ENCODE data around the gene SUGCT. TPM values are rescaled to one million over a fixed set of nuclear protein-coding genes. Genes with fewer than 3 reads are reported as not detected.

Gene SUGCT
- total and polyA plus RNA-seq, 3 donors from 2014 or later = 7.1 to 9.8 (median 8.1) TPM

DNA sequence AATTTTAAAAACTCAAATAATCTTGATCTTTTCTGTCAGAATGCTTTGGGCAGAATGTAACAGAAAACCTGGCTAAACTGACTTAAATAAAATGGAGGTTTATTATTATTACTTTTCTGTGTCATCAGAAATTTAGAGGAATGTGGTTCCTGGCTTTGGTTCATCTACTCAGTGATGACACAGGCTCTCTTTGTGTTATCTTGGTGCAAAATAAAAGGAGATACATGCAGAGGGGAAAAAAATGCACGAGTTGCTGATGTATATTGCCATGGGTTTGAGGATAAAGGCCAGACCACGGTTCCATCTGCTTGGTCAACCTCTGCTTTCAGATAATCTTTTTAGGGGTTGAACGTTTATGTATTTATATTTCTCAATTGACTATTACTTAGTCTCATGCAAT lies 181.4 kb downstream of the SUGCT start:
- no peaks in the 10 kb centered on the region for H3K27me3 ChIP-seq
- 78 to 82% methylated on average over 3 of the region's 3 CpGs for WGBS, 2 donors
- no peaks in the 10 kb centered on the region for H3K36me3 ChIP-seq (ENCODE audit: low read depth, missing control alignments)
- H3K9me3 ChIP-seq = no peaks in the 10 kb centered on the region
- H3K4me1 ChIP-seq = no peaks in the 10 kb centered on the region
- TF ChIP-seq, protein P1, sequence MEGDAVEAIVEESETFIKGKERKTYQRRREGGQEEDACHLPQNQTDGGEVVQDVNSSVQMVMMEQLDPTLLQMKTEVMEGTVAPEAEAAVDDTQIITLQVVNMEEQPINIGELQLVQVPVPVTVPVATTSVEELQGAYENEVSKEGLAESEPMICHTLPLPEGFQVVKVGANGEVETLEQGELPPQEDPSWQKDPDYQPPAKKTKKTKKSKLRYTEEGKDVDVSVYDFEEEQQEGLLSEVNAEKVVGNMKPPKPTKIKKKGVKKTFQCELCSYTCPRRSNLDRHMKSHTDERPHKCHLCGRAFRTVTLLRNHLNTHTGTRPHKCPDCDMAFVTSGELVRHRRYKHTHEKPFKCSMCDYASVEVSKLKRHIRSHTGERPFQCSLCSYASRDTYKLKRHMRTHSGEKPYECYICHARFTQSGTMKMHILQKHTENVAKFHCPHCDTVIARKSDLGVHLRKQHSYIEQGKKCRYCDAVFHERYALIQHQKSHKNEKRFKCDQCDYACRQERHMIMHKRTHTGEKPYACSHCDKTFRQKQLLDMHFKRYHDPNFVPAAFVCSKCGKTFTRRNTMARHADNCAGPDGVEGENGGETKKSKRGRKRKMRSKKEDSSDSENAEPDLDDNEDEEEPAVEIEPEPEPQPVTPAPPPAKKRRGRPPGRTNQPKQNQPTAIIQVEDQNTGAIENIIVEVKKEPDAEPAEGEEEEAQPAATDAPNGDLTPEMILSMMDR (IDR thresholded peaks at IDR 0.05) = no peak
- no peak for TF ChIP-seq POLR2A (IDR thresholded peaks at IDR 0.05)
- H3K4me3 ChIP-seq = no peak overlapping the region
- no peak overlapping the region for H3K27ac ChIP-seq
- intact Hi-C loops (cut with DNase I; ENCODE audit: low total_unique reads) = no loop called here
- no peak for DNase-seq

DNA sequence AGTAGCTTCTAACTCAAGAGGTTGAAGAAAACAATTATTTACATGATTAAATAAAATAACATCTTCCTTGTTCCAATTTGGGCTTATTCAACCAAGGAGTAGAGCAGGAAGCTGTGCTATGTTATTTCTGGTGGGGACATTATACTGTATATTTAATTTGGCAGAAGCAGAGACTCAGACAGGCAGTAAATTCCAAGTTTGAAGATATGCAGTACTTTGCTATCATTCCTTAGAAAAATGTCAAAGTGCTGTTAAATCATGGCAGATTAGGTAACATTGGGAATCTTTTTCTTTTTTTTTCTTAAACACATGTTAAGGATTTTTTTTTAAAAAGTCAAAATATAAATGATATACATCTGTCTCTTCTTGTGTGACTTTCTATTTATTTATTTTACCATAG lies 190.1 kb downstream of the SUGCT start:
- H3K27me3 ChIP-seq = no peaks in the 10 kb centered on the region
- no peak for DNase-seq
- H3K4me3 ChIP-seq = no peak overlapping the region
- intact Hi-C loops (cut with DNase I; ENCODE audit: low total_unique reads) = no loop called here
- H3K4me1 ChIP-seq = no peaks in the 10 kb centered on the region
- TF ChIP-seq, protein P1 (IDR thresholded peaks at IDR 0.05) = no peak
- no peak for TF ChIP-seq POLR2A (IDR thresholded peaks at IDR 0.05)
- no peak overlapping the region for H3K27ac ChIP-seq
- no peaks in the 10 kb centered on the region for H3K9me3 ChIP-seq
- H3K36me3 ChIP-seq (ENCODE audit: low read depth, missing control alignments) = no peaks in the 10 kb centered on the region

DNA sequence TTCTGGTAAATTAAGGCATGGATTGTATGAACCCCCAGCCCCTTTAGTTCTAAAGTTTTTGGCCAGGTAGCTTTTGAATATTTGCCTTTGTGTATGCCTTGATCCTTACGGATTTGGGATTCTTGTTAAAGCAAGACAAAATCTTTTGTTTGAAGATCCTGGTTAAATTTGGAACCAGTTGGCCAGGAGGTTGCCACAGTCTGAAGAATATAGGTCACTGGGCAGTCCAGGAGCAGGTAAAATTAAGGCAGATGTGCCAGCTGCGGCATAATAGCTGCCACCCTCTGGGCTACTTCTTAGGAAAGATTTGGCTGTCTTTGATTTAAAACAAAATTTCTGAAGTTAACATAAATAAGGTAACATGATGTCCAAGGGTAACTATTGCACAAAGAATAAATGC lies 192.3 kb downstream of the SUGCT start:
- Histone ChIP-seq H3K27ac (no peak overlapping the region), H3K27me3 (no peaks in the 10 kb centered on the region), H3K9me3 (no peaks in the 10 kb centered on the region), H3K4me3 (no peak overlapping the region), H3K36me3 (ENCODE audit: low read depth, missing control alignments) (no peaks in the 10 kb centered on the region), H3K4me1 (no peaks in the 10 kb centered on the region)
- DNase-seq = no peak
- TF ChIP-seq POLR2A (IDR thresholded peaks at IDR 0.05) = no peak
- TF ChIP-seq, protein P1 (IDR thresholded peaks at IDR 0.05) = no peak
- intact Hi-C loops (cut with DNase I; ENCODE audit: low total_unique reads) = no loop called here
- WGBS, 2 donors = 85 to 97% methylated on average over 2 of the region's 2 CpGs

GRCh38 chr7:40327873-40328272 lies 193.1 kb downstream of the SUGCT start:
- Histone ChIP-seq H3K4me3 (no peak overlapping the region), H3K27me3 (no peaks in the 10 kb centered on the region), H3K36me3 (ENCODE audit: low read depth, missing control alignments) (no peaks in the 10 kb centered on the region), H3K4me1 (no peaks in the 10 kb centered on the region), H3K27ac (no peak overlapping the region), H3K9me3 (no peaks in the 10 kb centered on the region)
- no peak for TF ChIP-seq POLR2A (IDR thresholded peaks at IDR 0.05)
- TF ChIP-seq, protein P1 (IDR thresholded peaks at IDR 0.05) = no peak
- intact Hi-C loops (cut with DNase I; ENCODE audit: low total_unique reads) = no loop called here
- DNase-seq = no peak

DNA sequence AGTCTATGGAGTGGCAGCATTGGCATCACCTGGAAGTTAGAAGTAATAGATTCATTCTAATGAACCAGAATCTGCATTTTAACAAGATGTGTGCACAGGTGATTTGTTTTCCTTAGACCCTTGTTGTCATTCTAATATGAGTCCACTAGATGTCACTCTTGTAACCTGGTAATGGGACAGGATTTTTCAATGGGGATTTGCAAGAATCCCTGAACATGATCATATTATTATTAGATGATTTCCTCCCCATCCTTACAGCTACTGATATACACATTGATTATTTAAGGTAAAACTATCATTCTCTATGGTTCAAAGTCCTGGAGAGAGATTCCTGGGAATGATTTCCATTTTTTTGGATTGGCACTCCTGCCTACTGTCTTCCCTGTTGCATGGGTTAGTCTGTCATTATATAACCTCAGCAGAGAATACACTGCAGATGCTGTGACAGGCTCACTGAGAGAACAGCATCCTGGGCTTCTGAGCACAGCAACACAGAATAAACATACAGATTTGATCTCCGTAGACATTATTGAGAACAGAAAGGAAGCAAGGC lies 194.9 kb downstream of the SUGCT start:
- Histone ChIP-seq H3K4me3 (no peak overlapping the region), H3K36me3 (ENCODE audit: low read depth, missing control alignments) (no peaks in the 10 kb centered on the region), H3K27ac (no peak overlapping the region), H3K9me3 (no peaks in the 10 kb centered on the region), H3K27me3 (no peaks in the 10 kb centered on the region), H3K4me1 (no peaks in the 10 kb centered on the region)
- WGBS, 2 donors = 55 to 59% methylated on average over 1 of the region's 1 CpG
- TF ChIP-seq POLR2A (IDR thresholded peaks at IDR 0.05) = no peak
- TF ChIP-seq, protein P1 (IDR thresholded peaks at IDR 0.05) = peak; percentile 53 to 69 (median 54)
- no peak for DNase-seq
- intact Hi-C loops (cut with DNase I; ENCODE audit: low total_unique reads) = no loop called here
